ENCODE results near the gene PLD4. TPM values are rescaled to one million over a fixed set of nuclear protein-coding genes. Genes with fewer than 3 reads are reported as not detected.

The PLD4 gene
- total RNA-seq, 4 donors from 2014 or later = under 0.01 to 1.3 TPM; not detected in 2

- no peak for TF ChIP-seq CTCF (IDR thresholded peaks at IDR 0.05; ENCODE audit: low read depth)
Measured at GRCh38 chr14:104883681-104884361, 40.9 kb upstream of the PLD4 start.

GRCh38 chr14:104885031-104885972, 39.4 kb upstream of the PLD4 start:
- no peak for TF ChIP-seq CTCF (IDR thresholded peaks at IDR 0.05; ENCODE audit: low read depth)

GRCh38 chr14:104885973-104886689, 38.5 kb upstream of the PLD4 start:
- no peak for TF ChIP-seq CTCF (IDR thresholded peaks at IDR 0.05; ENCODE audit: low read depth)

- TF ChIP-seq CTCF (IDR thresholded peaks at IDR 0.05; ENCODE audit: low read depth) = no peak
Measured at GRCh38 chr14:104886690-104887622, 37.7 kb upstream of the PLD4 start.

- no peak for TF ChIP-seq CTCF (IDR thresholded peaks at IDR 0.05; ENCODE audit: low read depth)
Measured at GRCh38 chr14:104887623-104888488, 36.8 kb upstream of the PLD4 start.

Measured in subcutaneous adipose tissue (tissue), 4 donors.